Cortex of kidney (tissue), 1 donor: ENCODE measurements around the gene ALKBH4.
"Not testable (repeated sequence)": the region's sequence is repeated elsewhere in the genome, so short reads cannot be mapped to it uniquely, and the experiment has no call there.

Source experiments
- DNase-seq: peaks from one replicate; lab custom pipeline; 2025; lab: John Stamatoyannopoulos, UW

ALKBH4 gene

GRCh38 chr7:102478314-102479208 lies 13.9 kb upstream of the ALKBH4 start, which contains the start of gene POLR2J:
POLR2J (minus strand) TSS chr7:102478922; CDS start chr7:102478860, 62 bp downstream.
- DNase-seq, result not testable (repeated sequence)

GRCh38 chr7:102474736-102475435 lies 10.2 kb upstream of the ALKBH4 start:
- not testable (repeated sequence) for DNase-seq

- DNase-seq, result not testable (repeated sequence)
Measured at GRCh38 chr7:102474116-102474515, 9.5 kb upstream of the ALKBH4 start.

GRCh38 chr7:102473271-102473991 lies 8.8 kb upstream of the ALKBH4 start:
- no peak for DNase-seq

GRCh38 chr7:102472126-102473041 lies 7.7 kb upstream of the ALKBH4 start:
- no peak for DNase-seq

- DNase-seq, result no peak
Measured at GRCh38 chr7:102471791-102472125, 7.1 kb upstream of the ALKBH4 start.

GRCh38 chr7:102469972-102470825 lies 5.5 kb upstream of the ALKBH4 start:
- DNase-seq, result no peak

GRCh38 chr7:102469351-102469971 lies 4.8 kb upstream of the ALKBH4 start:
- DNase-seq, result no peak

- DNase-seq, result no peak
Measured at GRCh38 chr7:102468478-102469350, 4.1 kb upstream of the ALKBH4 start.

GRCh38 chr7:102467581-102468477 lies 3.2 kb upstream of the ALKBH4 start:
- DNase-seq, result no peak

GRCh38 chr7:102466097-102466496 lies 1.4 kb upstream of the ALKBH4 start:
- no peak for DNase-seq

GRCh38 chr7:102463841-102464576 lies 654 bp downstream of the ALKBH4 start:
- no peak for DNase-seq

- no peak for DNase-seq
Measured at GRCh38 chr7:102460467-102460866, 4.2 kb downstream of the ALKBH4 start.

GRCh38 chr7:102459221-102459844 lies 5.3 kb downstream of the ALKBH4 start:
- DNase-seq, result no peak

- no peak for DNase-seq
Measured at GRCh38 chr7:102457352-102457924, 7.2 kb downstream of the ALKBH4 start.

- DNase-seq, result no peak
Measured at GRCh38 chr7:102456327-102456726, 8.3 kb downstream of the ALKBH4 start.
